PC-3 (cell line): ENCODE results near the gene TSPO.

Source experiments
- CTCF ChIP-seq: fragments of 300-600 bp; sonication (generic); conservative IDR thresholded peaks from 2 replicates; pipeline ENCODE4 v1.5.1; 2017; ENCODE audit warnings: antibody characterized with exemption, low read depth, mild to moderate bottlenecking, low read length
- EZH2phosphoT487 ChIP-seq: fragments of 300-600 bp; sonication (generic); IDR thresholded peaks from 2 replicates; pipeline ENCODE4 v1.6.1; 2018; ENCODE audit warnings: mild to moderate bottlenecking, antibody characterized with exemption, low read length, borderline replicate concordance

GRCh38 chr22:43182726-43183125 is 31.4 kb downstream of the TSPO start:
- TF ChIP-seq CTCF (no peak), EZH2phosphoT487 (no peak)
